Measurements from ENCODE around the gene ANK3.

- TF ChIP-seq CTCF (IDR thresholded peaks at IDR 0.05) (no peak), POLR2A (IDR thresholded peaks at IDR 0.05) (no peak), EP300 (IDR thresholded peaks at IDR 0.05) (no peak)
Observed at GRCh38 chr10:60389413-60390025, at the start of gene ANK3.

Data from tibial nerve (tissue), 4 donors.